Osteoblast (primary cell): Measurements from ENCODE around the gene KRTAP10-2. TPM values are rescaled to one million over a fixed set of nuclear protein-coding genes. Genes with fewer than 3 reads are reported as not detected.

Experiments
- DNase-seq: peaks from one replicate; pipeline ENCODE4 v3.0.0; 2011; ENCODE audit warnings: low spot score, mixed read lengths; ENCODE audit not compliant: insufficient read length; ENCODE audit errors: missing footprints
- H2AFZ ChIP-seq: 2 replicates; pipeline ENCODE4 v1.6.0; 2011; ENCODE audit warnings: mild to moderate bottlenecking, low read length
- H3K27ac ChIP-seq: 2 replicates; pipeline ENCODE4 v1.5.1; 2011; ENCODE audit warnings: mild to moderate bottlenecking, low read depth, low read length, moderate library complexity
- H3K27me3 ChIP-seq: 2 replicates; pipeline ENCODE4 v1.6.0; 2012; ENCODE audit warnings: mild to moderate bottlenecking, control low read depth, inconsistent platforms, low read length, moderate library complexity; ENCODE audit not compliant: insufficient read depth
- H3K36me3 ChIP-seq: 2 replicates; pipeline ENCODE4 v1.5.1; 2011; ENCODE audit warnings: mild to moderate bottlenecking, low read length, control low read depth, moderate library complexity; ENCODE audit not compliant: insufficient read depth
- H3K4me1 ChIP-seq: 2 replicates; pipeline ENCODE4 v1.5.1; 2011; ENCODE audit warnings: mild to moderate bottlenecking, low read length, control low read depth, moderate library complexity; ENCODE audit not compliant: insufficient read depth
- H3K4me2 ChIP-seq: 2 replicates; pipeline ENCODE4 v1.6.0; 2011; ENCODE audit warnings: mild to moderate bottlenecking, low read length; ENCODE audit not compliant: insufficient read depth
- H3K4me3 ChIP-seq: fragments of 200-600 bp; sonication (generic); 3 replicates; pipeline ENCODE4 v1.5.1; 2012; ENCODE audit warnings: mild to moderate bottlenecking, low read length, inconsistent platforms; ENCODE audit not compliant: insufficient read depth
- H3K79me2 ChIP-seq: 2 replicates; pipeline ENCODE4 v1.6.0; 2012; ENCODE audit warnings: mild to moderate bottlenecking, low read length, control low read depth, inconsistent platforms; ENCODE audit not compliant: insufficient read depth
- H3K9me3 ChIP-seq: 2 replicates; pipeline ENCODE4 v1.5.1; 2011; ENCODE audit warnings: low read depth, low read length, control low read depth
- H4K20me1 ChIP-seq: 2 replicates; pipeline ENCODE4 v1.6.0; 2012; ENCODE audit warnings: mild to moderate bottlenecking, low read length, control low read depth; ENCODE audit not compliant: insufficient read depth
- CTCF ChIP-seq: IDR thresholded peaks from 2 replicates; pipeline ENCODE4 v1.5.1; 2011; ENCODE audit warnings: mild to moderate bottlenecking, low read depth, low read length, moderate library complexity; ENCODE audit errors: extremely low read depth
- total RNA-seq: library from RNA; depleted of rRNA; stranded (reverse); fragments of >200 nt; gene quantifications from 2 replicates; pipeline ENCODE4 v1.2.3, GENCODE V29; 2012

KRTAP10-2 gene
- total RNA-seq, 1 donor = not detected

- no peak for TF ChIP-seq CTCF
- DNase-seq = no peak
- Histone ChIP-seq H3K36me3 (no peaks in the 10 kb centered on the region), H3K27ac (no peak overlapping the region), H3K4me2 (no peak overlapping the region), H3K27me3 (no peaks in the 10 kb centered on the region), H3K79me2 (no peaks in the 10 kb centered on the region), H3K9me3 (no peaks in the 10 kb centered on the region), H3K4me3 (no peak overlapping the region), H2AFZ (no peak overlapping the region), H4K20me1 (no peaks in the 10 kb centered on the region), H3K4me1 (no peaks in the 10 kb centered on the region)
Observed at GRCh38 chr21:44523567-44524413, 27.5 kb downstream of the KRTAP10-2 start.

- DNase-seq = no peak
- H3K9me3 ChIP-seq = no peaks in the 10 kb centered on the region
Observed at GRCh38 chr21:44522753-44523204, 28.5 kb downstream of the KRTAP10-2 start.

GRCh38 chr21:44521928-44522752 is 29.2 kb downstream of the KRTAP10-2 start:
- Histone ChIP-seq H3K9me3 (no peaks in the 10 kb centered on the region), H3K4me2 (no peak overlapping the region), H3K79me2 (no peaks in the 10 kb centered on the region), H3K36me3 (no peaks in the 10 kb centered on the region), H3K4me3 (no peak overlapping the region), H2AFZ (no peak overlapping the region), H4K20me1 (no peaks in the 10 kb centered on the region), H3K27me3 (no peaks in the 10 kb centered on the region), H3K4me1 (no peaks in the 10 kb centered on the region), H3K27ac (no peak overlapping the region)
- no peak for DNase-seq
- no peak for TF ChIP-seq CTCF

More at GRCh38 chr21:44522753-44523204, 28.5 kb downstream of the KRTAP10-2 start:
- Histone ChIP-seq H3K27ac (no peak overlapping the region), H3K4me1 (no peaks in the 10 kb centered on the region), H4K20me1 (no peaks in the 10 kb centered on the region), H3K27me3 (no peaks in the 10 kb centered on the region), H2AFZ (no peak overlapping the region), H3K4me2 (no peak overlapping the region), H3K79me2 (no peaks in the 10 kb centered on the region), H3K36me3 (no peaks in the 10 kb centered on the region), H3K4me3 (no peak overlapping the region)
- TF ChIP-seq CTCF = no peak
